Measurements from ENCODE around the gene FRYL. TPM values are rescaled to one million over a fixed set of nuclear protein-coding genes. Genes with fewer than 3 reads are reported as not detected.
"Not testable (repeated sequence)": the region's sequence is repeated elsewhere in the genome, so short reads cannot be mapped to it uniquely, and the experiment has no call there.

The FRYL gene
- total RNA-seq, 1 experiment from 2014 or later = 28.7 TPM

GRCh38 chr4:48698029-48698971 lies 81.8 kb downstream of the FRYL start:
- DNase-seq (ENCODE audit: low read depth) = peak; percentile 81

GRCh38 chr4:48697516-48697915 lies 82.6 kb downstream of the FRYL start:
- DNase-seq (ENCODE audit: low read depth) = not testable (repeated sequence)

GRCh38 chr4:48694824-48695223 lies 85.3 kb downstream of the FRYL start:
- no peak for DNase-seq (ENCODE audit: low read depth)

GRCh38 chr4:48693856-48694574 lies 86.1 kb downstream of the FRYL start:
- DNase-seq (ENCODE audit: low read depth) = no peak

GRCh38 chr4:48692897-48693296 lies 87.2 kb downstream of the FRYL start:
- no peak for DNase-seq (ENCODE audit: low read depth)

GRCh38 chr4:48692044-48692443 lies 88.0 kb downstream of the FRYL start:
- DNase-seq (ENCODE audit: low read depth) = no peak

- no peak for DNase-seq (ENCODE audit: low read depth)
These were observed 91.1 kb downstream of the FRYL start for GRCh38 chr4:48688953-48689352.

- DNase-seq (ENCODE audit: low read depth) = no peak
These were observed 92.6 kb downstream of the FRYL start for GRCh38 chr4:48687313-48688051.

GRCh38 chr4:48686369-48686768 lies 93.7 kb downstream of the FRYL start:
- no peak for DNase-seq (ENCODE audit: low read depth)

- DNase-seq (ENCODE audit: low read depth) = no peak
These were observed 96.1 kb downstream of the FRYL start for GRCh38 chr4:48683784-48684666.

GRCh38 chr4:48682870-48683269 lies 97.2 kb downstream of the FRYL start:
- DNase-seq (ENCODE audit: low read depth) = not testable (repeated sequence)

GRCh38 chr4:48681856-48682255 lies 98.2 kb downstream of the FRYL start:
- DNase-seq (ENCODE audit: low read depth) = no peak

- DNase-seq (ENCODE audit: low read depth) = no peak
These were observed 99.1 kb downstream of the FRYL start for GRCh38 chr4:48680848-48681568.

GRCh38 chr4:48673537-48673936 lies 106.5 kb downstream of the FRYL start:
- DNase-seq (ENCODE audit: low read depth) = no peak

- DNase-seq (ENCODE audit: low read depth) = no peak
These were observed 109.5 kb downstream of the FRYL start for GRCh38 chr4:48670587-48670986.

GRCh38 chr4:48669086-48669485 lies 111.0 kb downstream of the FRYL start:
- no peak for DNase-seq (ENCODE audit: low read depth)

GRCh38 chr4:48668254-48669017 lies 111.6 kb downstream of the FRYL start:
- no peak for DNase-seq (ENCODE audit: low read depth)

GRCh38 chr4:48667148-48667547 lies 112.9 kb downstream of the FRYL start:
- no peak for DNase-seq (ENCODE audit: low read depth)

GRCh38 chr4:48665555-48666186 lies 114.4 kb downstream of the FRYL start:
- DNase-seq (ENCODE audit: low read depth) = peak; percentile 5
